H9 (cell line): Measurements from ENCODE around the gene ANAPC2. TPM values are rescaled to one million over a fixed set of nuclear protein-coding genes. Genes with fewer than 3 reads are reported as not detected.

Experiments
- DNase-seq: peaks from one replicate; pipeline ENCODE4 v3.0.0-alpha.2; 2017
- H2AFZ ChIP-seq: one replicate; pipeline ENCODE4 v1.6.1; 2013; ENCODE audit warnings: mild to moderate bottlenecking, low read length, control low read depth, moderate library complexity
- H2AK5ac ChIP-seq: 2 replicates; pipeline ENCODE4 v1.6.1; 2013; ENCODE audit warnings: low read length, control low read depth, mixed read lengths; ENCODE audit not compliant: insufficient read length
- H2BK120ac ChIP-seq: one replicate; pipeline ENCODE4 v1.6.1; 2013; ENCODE audit warnings: low read depth, mild to moderate bottlenecking, low read length, control low read depth, inconsistent platforms; ENCODE audit not compliant: poor library complexity, severe bottlenecking
- H2BK12ac ChIP-seq: 2 replicates; pipeline ENCODE4 v1.6.1; 2013; ENCODE audit warnings: low read length, control low read depth, mixed read lengths, low read depth; ENCODE audit not compliant: insufficient read length
- H2BK15ac ChIP-seq: 2 replicates; pipeline ENCODE4 v1.6.1; 2013; ENCODE audit warnings: low read depth, low read length, control low read depth
- H2BK20ac ChIP-seq: one replicate; pipeline ENCODE4 v1.6.1; 2013; ENCODE audit warnings: low read depth, mild to moderate bottlenecking, low read length, control low read depth, inconsistent platforms; ENCODE audit not compliant: poor library complexity, severe bottlenecking
- H2BK5ac ChIP-seq: 2 replicates; pipeline ENCODE4 v1.6.1; 2013; ENCODE audit warnings: low read length, control low read depth, mixed read lengths; ENCODE audit not compliant: insufficient read length
- H3K14ac ChIP-seq: 2 replicates; pipeline ENCODE4 v1.6.1; 2013; ENCODE audit warnings: low read length, control low read depth; ENCODE audit not compliant: insufficient read depth
- H3K18ac ChIP-seq: 2 replicates; pipeline ENCODE4 v1.6.1; 2013; ENCODE audit warnings: low read depth, mild to moderate bottlenecking, mixed read lengths, low read length, control low read depth; ENCODE audit not compliant: insufficient read length
- H3K23ac ChIP-seq: 2 replicates; pipeline ENCODE4 v1.6.1; 2013; ENCODE audit warnings: low read length, control low read depth, mixed read lengths, low read depth; ENCODE audit not compliant: insufficient read length
- H3K23me2 ChIP-seq: 2 replicates; pipeline ENCODE4 v1.6.1; 2013; ENCODE audit warnings: low read depth, mild to moderate bottlenecking, mixed read lengths, low read length, control low read depth; ENCODE audit not compliant: insufficient read length, poor library complexity, severe bottlenecking
- H3K27ac ChIP-seq: 2 replicates; pipeline ENCODE4 v1.5.1; 2013; ENCODE audit warnings: low read length, control low read depth, mixed read lengths, low read depth; ENCODE audit not compliant: insufficient read length
- H3K27me3 ChIP-seq: 2 replicates; pipeline ENCODE4 v1.6.1; 2013; ENCODE audit warnings: low read length, control low read depth, inconsistent platforms; ENCODE audit not compliant: insufficient read depth
- H3K4ac ChIP-seq: 2 replicates; pipeline ENCODE4 v1.6.1; 2013; ENCODE audit warnings: low read depth, mild to moderate bottlenecking, control low read depth, inconsistent platforms, low read length, moderate library complexity
- H3K4me1 ChIP-seq: 2 replicates; pipeline ENCODE4 v1.6.1; 2013; ENCODE audit warnings: low read length, control low read depth, inconsistent platforms; ENCODE audit not compliant: insufficient read depth
- H3K4me2 ChIP-seq: 2 replicates; pipeline ENCODE4 v1.6.1; 2013; ENCODE audit warnings: low read length, control low read depth, mixed read lengths; ENCODE audit not compliant: insufficient read length, insufficient read depth
- H3K56ac ChIP-seq: 2 replicates; pipeline ENCODE4 v1.6.1; 2013; ENCODE audit warnings: low read depth, mild to moderate bottlenecking, mixed read lengths, low read length, control low read depth; ENCODE audit not compliant: insufficient read length
- H3K79me1 ChIP-seq: 2 replicates; pipeline ENCODE4 v1.6.1; 2013; ENCODE audit warnings: low read depth, mild to moderate bottlenecking, moderate library complexity, low read length, control low read depth, inconsistent platforms; ENCODE audit not compliant: insufficient read depth, poor library complexity, severe bottlenecking
- H3K79me2 ChIP-seq: 2 replicates; pipeline ENCODE4 v1.6.1; 2013; ENCODE audit warnings: low read length, control low read depth, inconsistent platforms; ENCODE audit not compliant: insufficient read depth
- H3K9ac ChIP-seq: 2 replicates; pipeline ENCODE4 v1.6.1; 2013; ENCODE audit warnings: low read length, control low read depth, mixed read lengths; ENCODE audit not compliant: insufficient read length; ENCODE audit errors: extremely low read depth
- H3K9me3 ChIP-seq: one replicate; pipeline ENCODE4 v1.6.1; 2013; ENCODE audit warnings: low read depth, low read length, inconsistent platforms; ENCODE audit not compliant: control insufficient read depth
- H3T11ph ChIP-seq: one replicate; pipeline ENCODE4 v1.6.1; 2013; ENCODE audit warnings: mild to moderate bottlenecking, low read length, control low read depth, inconsistent platforms
- H4K20me1 ChIP-seq: one replicate; pipeline ENCODE4 v1.6.1; 2013; ENCODE audit not compliant: control insufficient read depth, insufficient read length, insufficient read depth
- H4K5ac ChIP-seq: 2 replicates; pipeline ENCODE4 v1.6.1; 2013; ENCODE audit warnings: low read depth, mild to moderate bottlenecking, mixed read lengths, low read length, control low read depth; ENCODE audit not compliant: insufficient read length
- H4K8ac ChIP-seq: replicated peaks from 2 replicates; pipeline ENCODE4 v1.6.1; 2013; ENCODE audit warnings: low read length, control low read depth, mixed read lengths, low read depth; ENCODE audit not compliant: insufficient read length
- H4K91ac ChIP-seq: 2 replicates; pipeline ENCODE4 v1.6.1; 2013; ENCODE audit warnings: low read depth, mild to moderate bottlenecking, moderate library complexity, mixed read lengths, low read length, control low read depth; ENCODE audit not compliant: insufficient read length
- H3K27ac Mint-ChIP-seq, 3 experiments: 2 replicates in 2 of 3; 3 replicates in 1 of 3; pipeline ENCODE4 v1.8.0; 2020 to 2021; ENCODE audit warnings: mixed read lengths in 3 of 3, mild to moderate bottlenecking in 1 of 3, moderate library complexity in 1 of 3
- H3K27me3 Mint-ChIP-seq: 2 replicates; pipeline ENCODE4 v1.8.0; 2021; ENCODE audit warnings: low read depth, mild to moderate bottlenecking, moderate library complexity, mixed read lengths
- H3K36me3 Mint-ChIP-seq, 3 experiments: 2 replicates in 2 of 3; 3 replicates in 1 of 3; pipeline ENCODE4 v1.8.0; 2020 to 2021; ENCODE audit warnings: low read depth in 3 of 3, mixed read lengths in 3 of 3; ENCODE audit not compliant: insufficient read depth in 1 of 3
- H3K4me1 Mint-ChIP-seq, 2 experiments: 2 replicates each; pipeline ENCODE4 v1.8.0; 2020; ENCODE audit warnings: mixed read lengths in 2 of 2
- H3K4me3 Mint-ChIP-seq, 2 experiments: 2 replicates in 1 of 2; 3 replicates in 1 of 2; pipeline ENCODE4 v1.8.0; 2020 to 2021; ENCODE audit warnings: mild to moderate bottlenecking in 2 of 2, mixed read lengths in 2 of 2, moderate library complexity in 1 of 2
- H3K9me3 Mint-ChIP-seq, 2 experiments: 2 replicates in 1 of 2; 3 replicates in 1 of 2; pipeline ENCODE4 v1.8.0; 2020; ENCODE audit warnings: mild to moderate bottlenecking in 2 of 2, mixed read lengths in 2 of 2, moderate library complexity in 1 of 2
- WGBS: extraction: QIAGEN DNeasy Blood & Tissue Kit; methylation state at CpG from one replicate; pipeline ENCODE4 v1.1.7; 2013; ENCODE audit warnings: missing lambda C conversion rate, low lambda C conversion rate, mixed read lengths; ENCODE audit not compliant: insufficient read length; ENCODE audit errors: extremely low coverage; 5-methylcytosine and 5-hydroxymethylcytosine counted together
- total RNA-seq: library from RNA; stranded (reverse); gene quantifications from 2 replicates; pipeline ENCODE4 v1.2.1, GENCODE V29; 2021
- TF ChIP-seq, protein P1 (sequence below): fragments of 200-600 bp; sonication (generic); conservative IDR thresholded peaks from 3 replicates; pipeline ENCODE4 v1.8.0; 2021; ENCODE audit warnings: antibody characterized with exemption, mild to moderate bottlenecking

ANAPC2 gene
- total RNA-seq, 1 experiment from 2014 or later, result 54.8 TPM

- H3K9ac ChIP-seq, result no peak overlapping the region
- H3K27ac ChIP-seq, result no peak overlapping the region
- Mint-ChIP-seq H3K9me3 (no peaks in the 10 kb centered on the region; a peak in 1 of 5 replicates), H3K36me3 (no peaks in the 10 kb centered on the region), H3K27me3 (peaks cover 37% of the 10 kb centered on the region), H3K4me1 (peaks cover 0 to 10% of the 10 kb centered on the region in 2 experiments; a peak in 2 of 4 replicates), H3K27ac (no peak overlapping the region), H3K4me3 (no peak overlapping the region)
- H4K91ac ChIP-seq, result no peak overlapping the region
- no peaks in the 10 kb centered on the region; the same call in 1 of the 2 replicates for H3K4me1 ChIP-seq
- no peak overlapping the region for H4K8ac ChIP-seq
- no peak overlapping the region for H3K23ac ChIP-seq
- DNase-seq, result no peak
- no peak overlapping the region for H2BK120ac ChIP-seq
- no peak overlapping the region for H2BK15ac ChIP-seq
- no peak overlapping the region for H3K4me2 ChIP-seq
- no peak overlapping the region for H4K5ac ChIP-seq
- H3K9me3 ChIP-seq, result no peaks in the 10 kb centered on the region
- H2AK5ac ChIP-seq, result no peak overlapping the region
- H3K4ac ChIP-seq, result no peak overlapping the region
- peaks cover 5% of the 10 kb centered on the region for H3K23me2 ChIP-seq
- H3K18ac ChIP-seq, result no peak overlapping the region
- H3T11ph ChIP-seq, result no peak overlapping the region
- no peak overlapping the region for H2AFZ ChIP-seq
- no peaks in the 10 kb centered on the region for H3K79me2 ChIP-seq
- H3K79me1 ChIP-seq, result no peaks in the 10 kb centered on the region
- peaks cover 9% of the 10 kb centered on the region; the same call in 1 of the 2 replicates for H3K27me3 ChIP-seq
- no peak overlapping the region for H3K56ac ChIP-seq
- TF ChIP-seq, protein P1, sequence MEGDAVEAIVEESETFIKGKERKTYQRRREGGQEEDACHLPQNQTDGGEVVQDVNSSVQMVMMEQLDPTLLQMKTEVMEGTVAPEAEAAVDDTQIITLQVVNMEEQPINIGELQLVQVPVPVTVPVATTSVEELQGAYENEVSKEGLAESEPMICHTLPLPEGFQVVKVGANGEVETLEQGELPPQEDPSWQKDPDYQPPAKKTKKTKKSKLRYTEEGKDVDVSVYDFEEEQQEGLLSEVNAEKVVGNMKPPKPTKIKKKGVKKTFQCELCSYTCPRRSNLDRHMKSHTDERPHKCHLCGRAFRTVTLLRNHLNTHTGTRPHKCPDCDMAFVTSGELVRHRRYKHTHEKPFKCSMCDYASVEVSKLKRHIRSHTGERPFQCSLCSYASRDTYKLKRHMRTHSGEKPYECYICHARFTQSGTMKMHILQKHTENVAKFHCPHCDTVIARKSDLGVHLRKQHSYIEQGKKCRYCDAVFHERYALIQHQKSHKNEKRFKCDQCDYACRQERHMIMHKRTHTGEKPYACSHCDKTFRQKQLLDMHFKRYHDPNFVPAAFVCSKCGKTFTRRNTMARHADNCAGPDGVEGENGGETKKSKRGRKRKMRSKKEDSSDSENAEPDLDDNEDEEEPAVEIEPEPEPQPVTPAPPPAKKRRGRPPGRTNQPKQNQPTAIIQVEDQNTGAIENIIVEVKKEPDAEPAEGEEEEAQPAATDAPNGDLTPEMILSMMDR, result no peak
- H3K14ac ChIP-seq, result no peak overlapping the region
- H2BK5ac ChIP-seq, result no peak overlapping the region
- no peaks in the 10 kb centered on the region for H4K20me1 ChIP-seq
- no peak overlapping the region for H2BK12ac ChIP-seq
- H2BK20ac ChIP-seq, result no peak overlapping the region
- no CpG with 5 or more reads among the region's 7 CpGs for WGBS
Observed at GRCh38 chr9:137152844-137153405, 35.4 kb downstream of the ANAPC2 start.
